Measurements from ENCODE around the gene EZH2. TPM values are rescaled to one million over a fixed set of nuclear protein-coding genes. Genes with fewer than 3 reads are reported as not detected.

The EZH2 gene
- total RNA-seq, 1 donor from 2014 or later, result 105 TPM

- TF ChIP-seq, protein P1, sequence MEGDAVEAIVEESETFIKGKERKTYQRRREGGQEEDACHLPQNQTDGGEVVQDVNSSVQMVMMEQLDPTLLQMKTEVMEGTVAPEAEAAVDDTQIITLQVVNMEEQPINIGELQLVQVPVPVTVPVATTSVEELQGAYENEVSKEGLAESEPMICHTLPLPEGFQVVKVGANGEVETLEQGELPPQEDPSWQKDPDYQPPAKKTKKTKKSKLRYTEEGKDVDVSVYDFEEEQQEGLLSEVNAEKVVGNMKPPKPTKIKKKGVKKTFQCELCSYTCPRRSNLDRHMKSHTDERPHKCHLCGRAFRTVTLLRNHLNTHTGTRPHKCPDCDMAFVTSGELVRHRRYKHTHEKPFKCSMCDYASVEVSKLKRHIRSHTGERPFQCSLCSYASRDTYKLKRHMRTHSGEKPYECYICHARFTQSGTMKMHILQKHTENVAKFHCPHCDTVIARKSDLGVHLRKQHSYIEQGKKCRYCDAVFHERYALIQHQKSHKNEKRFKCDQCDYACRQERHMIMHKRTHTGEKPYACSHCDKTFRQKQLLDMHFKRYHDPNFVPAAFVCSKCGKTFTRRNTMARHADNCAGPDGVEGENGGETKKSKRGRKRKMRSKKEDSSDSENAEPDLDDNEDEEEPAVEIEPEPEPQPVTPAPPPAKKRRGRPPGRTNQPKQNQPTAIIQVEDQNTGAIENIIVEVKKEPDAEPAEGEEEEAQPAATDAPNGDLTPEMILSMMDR (conservative IDR thresholded peaks at IDR 0.05), result no peak
- DNase-seq (ENCODE audit: low read depth, low spot score), result no peak
- Mint-ChIP-seq H3K36me3 (ENCODE audit: low read depth) (peaks cover 14% of the 10 kb centered on the region), H3K4me1 (no peaks in the 10 kb centered on the region), H3K9me3 (no peaks in the 10 kb centered on the region), H3K27me3 (ENCODE audit: low read depth) (no peaks in the 10 kb centered on the region), H3K4me3 (no peak overlapping the region), H3K27ac (ENCODE audit: unreplicated experiment) (peak overlapping the region; percentile 88)
These were observed 52.3 kb downstream of the EZH2 start for GRCh38 chr7:148831782-148832181.

DNA sequence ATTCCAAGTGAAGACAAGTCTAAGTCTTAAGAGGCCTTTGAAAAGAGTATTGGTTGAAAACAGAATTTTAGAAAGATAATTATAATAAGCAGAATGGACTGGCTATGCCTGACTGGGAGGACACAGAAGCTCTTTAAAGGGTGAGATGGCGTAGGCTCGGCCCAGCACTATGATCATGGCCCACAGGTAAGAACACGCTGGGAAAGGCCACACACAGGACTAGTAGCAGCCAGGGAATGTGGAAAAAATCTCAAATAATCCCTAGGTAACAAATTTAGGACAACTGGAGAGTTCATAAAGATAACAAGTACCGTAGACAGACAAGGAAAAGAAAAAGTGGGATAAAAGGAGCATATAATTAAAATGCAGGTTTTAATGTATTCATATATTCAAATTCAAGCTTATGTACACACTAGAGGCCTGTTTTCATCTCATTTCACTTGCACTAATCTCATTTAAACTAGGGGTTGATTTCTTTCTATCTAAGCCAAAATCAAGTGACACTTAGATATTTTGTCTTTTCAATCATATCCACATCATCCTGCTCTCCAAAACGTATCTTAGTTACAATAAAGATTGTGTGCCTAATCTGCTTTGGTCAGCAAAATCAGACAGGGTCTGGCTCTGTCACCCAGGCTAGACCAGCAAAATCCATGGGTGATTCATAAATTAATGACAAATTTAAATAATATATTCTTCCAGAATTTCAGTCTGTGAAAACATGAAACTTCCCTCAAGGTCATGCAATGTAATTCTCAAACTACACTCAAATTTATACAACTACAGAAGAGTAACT lies 53.0 kb downstream of the EZH2 start:
- DNase-seq (ENCODE audit: low read depth, low spot score), result no peak
- Mint-ChIP-seq H3K4me1 (no peaks in the 10 kb centered on the region), H3K27ac (ENCODE audit: unreplicated experiment) (no peak overlapping the region), H3K27me3 (ENCODE audit: low read depth) (no peaks in the 10 kb centered on the region), H3K36me3 (ENCODE audit: low read depth) (peaks cover 11% of the 10 kb centered on the region), H3K4me3 (no peak overlapping the region), H3K9me3 (no peaks in the 10 kb centered on the region)
- TF ChIP-seq, protein P1 (conservative IDR thresholded peaks at IDR 0.05), result no peak

DNA sequence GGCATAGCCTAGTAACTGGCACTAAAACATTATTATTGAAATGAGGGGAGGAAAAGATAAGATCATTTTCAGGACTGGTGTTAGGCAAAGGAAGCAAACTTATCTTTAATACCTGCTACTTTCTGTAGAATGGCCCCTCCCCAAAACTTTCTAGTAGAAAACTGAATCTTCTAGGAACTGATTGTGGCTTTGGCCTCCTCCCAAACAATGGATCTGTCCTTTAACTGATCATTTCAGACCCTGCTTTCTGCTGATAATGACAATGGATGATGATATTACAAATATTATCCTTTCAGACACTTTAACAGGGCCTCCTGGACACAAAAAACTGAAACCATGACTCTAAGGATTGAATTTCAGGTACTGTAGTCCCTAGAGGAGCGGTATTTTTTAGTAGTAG lies 55.1 kb downstream of the EZH2 start:
- Mint-ChIP-seq H3K27me3 (ENCODE audit: low read depth) (no peaks in the 10 kb centered on the region), H3K36me3 (ENCODE audit: low read depth) (peaks cover 10% of the 10 kb centered on the region), H3K4me3 (no peak overlapping the region), H3K9me3 (no peaks in the 10 kb centered on the region), H3K4me1 (no peaks in the 10 kb centered on the region), H3K27ac (ENCODE audit: unreplicated experiment) (no peak overlapping the region)
- TF ChIP-seq, protein P1 (conservative IDR thresholded peaks at IDR 0.05), result no peak
- DNase-seq (ENCODE audit: low read depth, low spot score), result no peak

GRCh38 chr7:148825338-148825737 lies 58.8 kb downstream of the EZH2 start:
- Mint-ChIP-seq H3K36me3 (ENCODE audit: low read depth) (peaks cover 8% of the 10 kb centered on the region), H3K9me3 (no peaks in the 10 kb centered on the region), H3K4me1 (no peaks in the 10 kb centered on the region), H3K4me3 (no peak overlapping the region), H3K27me3 (ENCODE audit: low read depth) (no peaks in the 10 kb centered on the region), H3K27ac (ENCODE audit: unreplicated experiment) (no peak overlapping the region)
- no peak for DNase-seq (ENCODE audit: low read depth, low spot score)
- TF ChIP-seq, protein P1 (conservative IDR thresholded peaks at IDR 0.05), result no peak

GRCh38 chr7:148824864-148825263 lies 59.2 kb downstream of the EZH2 start:
- Mint-ChIP-seq H3K27me3 (ENCODE audit: low read depth) (no peaks in the 10 kb centered on the region), H3K9me3 (no peaks in the 10 kb centered on the region), H3K36me3 (ENCODE audit: low read depth) (peaks cover 8% of the 10 kb centered on the region), H3K4me1 (no peaks in the 10 kb centered on the region), H3K27ac (ENCODE audit: unreplicated experiment) (no peak overlapping the region), H3K4me3 (no peak overlapping the region)
- DNase-seq (ENCODE audit: low read depth, low spot score), result no peak
- TF ChIP-seq, protein P1 (conservative IDR thresholded peaks at IDR 0.05), result no peak
